ENCODE results near the gene GJB3.

- TF ChIP-seq CTCF (IDR thresholded peaks at IDR 0.05) (no peak), POLR2A (IDR thresholded peaks at IDR 0.05) (no peak)
Measured at GRCh38 chr1:34747638-34747941, 33.4 kb upstream of the GJB3 start.

All from lower leg skin (tissue), 3 donors.